Left ventricle myocardium inferior (tissue), 1 donor: ENCODE data around the gene SYNDIG1. TPM values are rescaled to one million over a fixed set of nuclear protein-coding genes. Genes with fewer than 3 reads are reported as not detected.
A peak's percentile ranks its signal among the peaks of the same experiment; 100 is the strongest.
"Not testable (repeated sequence)": the region's sequence is repeated elsewhere in the genome, so short reads cannot be mapped to it uniquely, and the experiment has no call there.

Experiments used
- DNase-seq: peaks from one replicate; pipeline ENCODE4 v3.0.0-alpha.2; 2020
- H3K27ac ChIP-seq: fragments of 200-600 bp; replicated peaks from 2 replicates; pipeline ENCODE4 v1.8.0; 2021
- H3K27me3 ChIP-seq: fragments of 200-600 bp; 2 replicates; pipeline ENCODE4 v1.8.0; 2021; ENCODE audit warnings: low read depth
- H3K36me3 ChIP-seq: fragments of 200-600 bp; 2 replicates; pipeline ENCODE4 v1.8.0; 2021
- H3K4me1 ChIP-seq: fragments of 200-600 bp; 2 replicates; pipeline ENCODE4 v1.8.0; 2021
- H3K4me3 ChIP-seq: fragments of 200-600 bp; 2 replicates; pipeline ENCODE4 v1.8.0; 2021; ENCODE audit warnings: mild to moderate bottlenecking, moderate library complexity
- H3K9me3 ChIP-seq: fragments of 200-600 bp; replicated peaks from 2 replicates; pipeline ENCODE4 v1.8.0; 2021
- intact Hi-C: fragments of 100-400 bp; cut with micrococcal nuclease; formaldehyde crosslinking; loops from one replicate; pipeline ENCODE4 v1.11.0; 2022
- total RNA-seq: library from RNA; stranded (reverse); fragmentation: NEBNext Ultra II Directional; extraction: Animal tissue kit (Norgen Biotek cat#: 25700); gene quantifications from one replicate; pipeline ENCODE4 v1.2.1, GENCODE V29; 2021
- TF ChIP-seq, protein P1 (sequence below): fragments of 200-600 bp; IDR thresholded peaks from 2 replicates; pipeline ENCODE4 v1.8.0; 2021; ENCODE audit warnings: antibody characterized with exemption, mild to moderate bottlenecking, borderline replicate concordance
- donor health status: DM: no; HTN: yes; CAD: no; lungs with severe emphysema.

SYNDIG1 gene
- total RNA-seq, 1 donor from 2014 or later, result 21.4 TPM

DNA sequence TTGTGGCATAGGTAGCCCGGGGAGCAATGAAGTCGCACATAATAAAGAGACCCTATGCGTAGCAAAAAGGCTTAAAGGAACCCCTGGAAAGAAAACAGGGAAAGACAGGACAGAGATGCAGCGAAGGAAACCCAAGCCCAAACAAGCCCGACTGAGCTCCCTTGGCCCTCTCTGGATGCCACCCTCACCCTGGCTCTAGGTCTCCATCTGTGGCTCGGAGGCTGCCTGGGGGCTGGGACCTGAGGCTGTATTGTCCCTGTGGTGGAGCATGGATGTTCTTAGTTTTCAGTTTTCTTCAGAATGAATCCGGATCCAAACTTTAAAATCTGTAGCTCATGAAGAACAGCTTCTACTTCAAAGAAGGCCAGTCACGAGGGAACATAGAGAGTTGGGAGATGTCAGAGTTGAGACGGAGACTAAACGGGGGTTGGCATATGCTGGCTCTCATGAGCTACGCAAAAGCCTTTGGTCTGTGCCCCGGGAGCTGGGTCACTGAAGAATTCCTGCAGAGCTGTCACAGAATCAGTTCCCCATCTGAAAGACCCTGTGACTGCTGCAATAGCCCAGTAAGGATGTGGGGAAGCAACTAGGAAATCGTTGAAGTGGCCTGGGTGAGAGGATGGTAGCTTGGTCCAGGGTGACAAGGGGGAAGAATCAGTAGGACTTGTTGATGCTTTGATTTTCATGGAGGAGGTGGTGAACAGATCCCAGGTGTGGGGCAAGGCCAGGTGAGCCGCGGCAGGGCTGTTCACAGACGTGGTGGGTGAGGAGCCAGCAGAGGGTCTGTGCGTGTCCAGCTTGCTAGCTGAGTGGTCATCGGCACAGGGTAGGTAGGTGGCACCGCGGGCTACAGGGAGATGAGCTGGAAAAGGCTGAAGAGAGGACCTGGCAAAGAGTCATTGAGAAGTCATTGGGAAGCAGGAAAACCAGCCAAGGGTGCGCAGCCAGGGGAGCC lies 35.2 kb downstream of the SYNDIG1 start:
- TF ChIP-seq, protein P1, sequence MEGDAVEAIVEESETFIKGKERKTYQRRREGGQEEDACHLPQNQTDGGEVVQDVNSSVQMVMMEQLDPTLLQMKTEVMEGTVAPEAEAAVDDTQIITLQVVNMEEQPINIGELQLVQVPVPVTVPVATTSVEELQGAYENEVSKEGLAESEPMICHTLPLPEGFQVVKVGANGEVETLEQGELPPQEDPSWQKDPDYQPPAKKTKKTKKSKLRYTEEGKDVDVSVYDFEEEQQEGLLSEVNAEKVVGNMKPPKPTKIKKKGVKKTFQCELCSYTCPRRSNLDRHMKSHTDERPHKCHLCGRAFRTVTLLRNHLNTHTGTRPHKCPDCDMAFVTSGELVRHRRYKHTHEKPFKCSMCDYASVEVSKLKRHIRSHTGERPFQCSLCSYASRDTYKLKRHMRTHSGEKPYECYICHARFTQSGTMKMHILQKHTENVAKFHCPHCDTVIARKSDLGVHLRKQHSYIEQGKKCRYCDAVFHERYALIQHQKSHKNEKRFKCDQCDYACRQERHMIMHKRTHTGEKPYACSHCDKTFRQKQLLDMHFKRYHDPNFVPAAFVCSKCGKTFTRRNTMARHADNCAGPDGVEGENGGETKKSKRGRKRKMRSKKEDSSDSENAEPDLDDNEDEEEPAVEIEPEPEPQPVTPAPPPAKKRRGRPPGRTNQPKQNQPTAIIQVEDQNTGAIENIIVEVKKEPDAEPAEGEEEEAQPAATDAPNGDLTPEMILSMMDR, result no peak
- DNase-seq, result no peak
- Histone ChIP-seq H3K9me3 (no peaks in the 10 kb centered on the region), H3K27me3 (no peaks in the 10 kb centered on the region), H3K4me3 (peak overlapping the region; percentile 34), H3K4me1 (peaks cover 66% of the 10 kb centered on the region), H3K27ac (peak overlapping the region; percentile 92), H3K36me3 (no peaks in the 10 kb centered on the region)
- intact Hi-C loops, result loop anchor here (10.0 kb wide), 1 partner anchor 360 kb away; no protein-coding TSS in a partner anchor

DNA sequence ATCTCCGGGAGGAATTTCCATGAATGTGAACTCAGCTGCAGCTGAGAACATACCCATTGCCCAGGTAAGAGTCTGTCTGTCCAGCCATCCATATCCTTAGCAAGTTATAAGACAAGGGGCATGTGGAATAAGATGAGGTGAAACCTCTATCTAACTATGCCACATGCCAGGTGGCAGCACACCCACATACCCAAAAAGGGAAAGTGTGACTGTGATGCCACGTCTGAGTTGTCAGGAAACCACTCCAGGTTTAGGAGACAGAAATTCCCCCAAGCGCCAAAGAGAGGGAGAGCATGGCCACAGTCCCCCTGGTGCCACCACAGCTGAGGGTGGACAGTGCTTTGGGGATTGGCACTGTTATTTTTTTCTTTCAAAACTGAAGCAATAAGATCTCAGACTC lies 36.7 kb downstream of the SYNDIG1 start:
- no peak for DNase-seq
- H3K4me1 ChIP-seq, result peaks cover 60% of the 10 kb centered on the region
- intact Hi-C loops, result loop anchor here (10.0 kb wide), 1 partner anchor 361 kb away; no protein-coding TSS in a partner anchor
- H3K27me3 ChIP-seq, result no peaks in the 10 kb centered on the region
- no peaks in the 10 kb centered on the region for H3K9me3 ChIP-seq
- no peaks in the 10 kb centered on the region for H3K36me3 ChIP-seq
- H3K4me3 ChIP-seq, result no peak overlapping the region
- no peak overlapping the region for H3K27ac ChIP-seq
- TF ChIP-seq, protein P1, result no peak

DNA sequence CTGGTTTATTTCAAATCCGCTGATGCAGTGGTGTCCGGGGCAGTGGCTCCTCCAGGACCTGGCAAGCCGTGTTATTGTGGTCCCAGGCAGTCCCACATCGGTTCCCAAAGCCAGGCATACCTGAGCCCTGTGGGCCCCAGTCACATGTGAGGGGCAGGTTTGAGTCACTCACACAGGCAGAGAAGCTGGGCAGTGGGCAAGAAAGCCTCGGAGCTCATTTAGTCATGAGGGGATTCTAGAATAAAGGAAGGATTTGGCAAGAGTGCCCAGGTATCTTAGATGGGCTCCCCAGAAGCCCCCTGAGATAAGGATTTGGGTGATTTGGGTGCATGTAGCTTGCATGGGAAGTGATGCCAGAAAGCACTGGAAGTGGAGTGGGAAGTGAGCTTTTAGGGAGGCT lies 37.3 kb downstream of the SYNDIG1 start:
- H3K4me3 ChIP-seq, result no peak overlapping the region
- no peak for DNase-seq
- H3K27me3 ChIP-seq, result no peaks in the 10 kb centered on the region
- peaks cover 55% of the 10 kb centered on the region for H3K4me1 ChIP-seq
- H3K36me3 ChIP-seq, result no peaks in the 10 kb centered on the region
- TF ChIP-seq, protein P1, result no peak
- no peaks in the 10 kb centered on the region for H3K9me3 ChIP-seq
- intact Hi-C loops, result loop anchor here (10.0 kb wide), 1 partner anchor 362 kb away; no protein-coding TSS in a partner anchor
- no peak overlapping the region for H3K27ac ChIP-seq

DNA sequence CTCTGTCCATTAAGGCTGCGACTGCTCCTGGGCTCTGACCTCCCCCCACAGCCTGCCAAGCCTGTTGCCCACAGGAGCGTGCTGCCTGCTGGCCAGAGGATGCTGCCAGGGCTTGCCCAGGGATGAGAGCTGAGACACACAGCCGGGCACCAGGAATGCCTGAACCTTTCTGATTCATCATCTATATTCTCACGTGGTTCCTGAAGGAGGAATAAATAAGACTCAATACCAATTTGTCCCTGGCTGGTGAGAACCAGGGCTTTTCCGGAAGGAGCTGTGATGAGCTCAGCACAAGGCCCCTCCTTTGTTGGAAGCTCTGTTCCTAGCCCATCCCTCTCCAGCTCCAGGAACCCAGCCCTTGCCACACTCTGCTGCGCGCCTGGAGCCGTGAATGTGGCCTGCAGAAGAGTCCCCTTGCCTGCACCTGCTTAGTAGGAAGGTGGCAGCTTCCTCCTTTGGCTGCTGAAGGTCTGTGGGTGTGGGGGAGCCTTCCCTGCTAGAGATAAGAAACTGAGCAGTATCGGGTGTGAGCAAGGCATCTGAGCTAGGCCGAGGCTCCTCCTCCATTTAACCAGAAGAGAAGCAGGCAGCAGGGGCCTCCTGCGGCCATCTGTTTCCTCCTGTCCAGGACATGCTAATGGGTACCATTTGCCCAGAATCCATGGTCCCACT lies 37.9 kb downstream of the SYNDIG1 start:
- H3K4me3 ChIP-seq, result no peak overlapping the region
- no peaks in the 10 kb centered on the region for H3K36me3 ChIP-seq
- no peaks in the 10 kb centered on the region for H3K9me3 ChIP-seq
- H3K27me3 ChIP-seq, result no peaks in the 10 kb centered on the region
- intact Hi-C loops, result loop anchor here (10.0 kb wide), 1 partner anchor 363 kb away; no protein-coding TSS in a partner anchor
- TF ChIP-seq, protein P1, result no peak
- H3K4me1 ChIP-seq, result peaks cover 48% of the 10 kb centered on the region
- no peak for DNase-seq
- no peak overlapping the region for H3K27ac ChIP-seq

DNA sequence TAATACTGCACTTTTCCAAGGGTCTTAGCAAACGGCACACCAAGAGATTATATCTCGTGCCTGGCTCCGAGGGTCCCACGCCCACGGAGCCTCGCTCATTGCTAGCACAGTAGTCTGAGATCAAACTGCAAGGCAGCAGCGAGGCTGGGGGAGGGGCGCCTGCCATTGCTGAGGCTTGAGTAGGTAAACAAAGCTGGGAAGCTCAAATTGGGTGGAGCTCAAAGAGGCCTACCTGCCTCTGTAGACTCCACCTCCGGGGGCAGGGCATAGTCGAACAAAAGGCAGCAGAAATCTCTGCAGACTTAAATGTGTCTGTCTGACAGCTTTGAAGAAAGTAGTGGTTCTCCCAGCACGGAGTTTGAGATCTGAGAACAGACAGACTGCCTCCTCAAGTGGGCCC lies 43.0 kb downstream of the SYNDIG1 start:
- H3K27ac ChIP-seq, H3K9me3 ChIP-seq, H3K4me3 ChIP-seq, DNase-seq, H3K4me1 ChIP-seq, H3K27me3 ChIP-seq, intact Hi-C loops, H3K36me3 ChIP-seq: not testable (repeated sequence)
